ENCODE results near the gene MUSK. TPM values are rescaled to one million over a fixed set of nuclear protein-coding genes. Genes with fewer than 3 reads are reported as not detected.
A peak's percentile ranks its signal among the peaks of the same experiment; 100 is the strongest.

MUSK gene
- total and polyA plus RNA-seq, 2 donors (not counting 3 experiments of a cell fraction or from before 2014, with no cell fraction given) = 0.08 TPM; not detected in 1

DNA sequence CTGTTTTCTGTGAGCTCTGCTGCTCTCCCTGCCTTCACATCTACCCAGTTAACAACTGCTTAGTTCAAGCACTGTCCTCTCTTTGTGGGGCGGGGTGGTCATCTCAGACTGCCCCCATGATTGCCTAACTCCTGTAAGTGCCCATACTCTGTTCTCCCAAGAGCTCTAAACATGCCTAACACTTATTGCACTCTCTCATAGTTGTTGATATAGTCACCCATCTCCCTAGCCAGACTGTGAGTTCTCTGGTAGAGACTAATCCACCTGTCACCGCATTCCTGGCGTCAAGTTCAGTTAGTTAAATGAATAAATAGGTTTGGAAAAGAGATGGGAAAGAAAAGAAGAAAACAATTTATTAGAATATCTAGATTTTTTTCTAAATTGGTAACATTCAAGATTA is 18.3 kb upstream of the MUSK start:
- dilution Hi-C loops (cut with MboI; ENCODE audit: extremely low pct_ligation_motif_present, low sequenced_read_pairs) (no loop called here), intact Hi-C loops (cut with micrococcal nuclease) (loop anchor here (5.0 kb wide), 2 partner anchors 97 to 387 kb away; partner anchors contain the start of gene LPAR1)

More for the DNA sequence above, 18.3 kb upstream of the MUSK start:
- FAIRE-seq (no peak), DNase-seq (ENCODE audit: low read depth, low spot score) (no peak)
- no TSS peak for BruUV-seq (replicated peaks)
- Histone ChIP-seq H3K9ac (replicated peaks; ENCODE audit: extremely low read depth, insufficient read depth, low read length) (no peak overlapping the region), H3K27me3 (ENCODE audit: control insufficient read depth in 2 of 2, insufficient read depth in 2 of 2, low read length in 2 of 2) (no peaks in the 10 kb centered on the region), H3K79me2 (ENCODE audit: control insufficient read depth, insufficient read depth, low read length) (no peaks in the 10 kb centered on the region), H3K36me3 (ENCODE audit: control insufficient read depth in 2 of 2, extremely low read depth in 1 of 2, insufficient read depth in 2 of 2, low read length in 2 of 2) (no peaks in the 10 kb centered on the region), H4K20me1 (replicated peaks; ENCODE audit: control insufficient read depth, extremely low read depth, insufficient read depth, low read length) (no peaks in the 10 kb centered on the region), H3K27ac (ENCODE audit: insufficient read depth, low read depth, low read length) (peak overlapping the region; percentile 11), H3K4me2 (ENCODE audit: insufficient read depth, low read length) (no peak overlapping the region), H3K4me3 (replicated peaks in 1 of 3; ENCODE audit: insufficient read depth in 1 of 3, low read depth in 1 of 3, low read length in 3 of 3) (no peak overlapping the region), H2AFZ (ENCODE audit: low read depth, low read length) (no peak overlapping the region), H3K9me3 (replicated peaks; ENCODE audit: control insufficient read depth, insufficient read depth, low read length) (no peaks in the 10 kb centered on the region), H3K9me1 (replicated peaks; ENCODE audit: control insufficient read depth, extremely low read depth, insufficient read depth, low read length) (no peaks in the 10 kb centered on the region), H3K4me1 (ENCODE audit: control insufficient read depth, extremely low read depth, insufficient read depth, low read length) (peaks cover 6% of the 10 kb centered on the region)
- POLR2A ChIA-PET = no interaction called here
- TF ChIP-seq POLR2AphosphoS5 (IDR thresholded peaks at IDR 0.05; ENCODE audit: insufficient read depth, low read depth, low read length) = no peak
- TF ChIP-seq EZH2 (IDR thresholded peaks at IDR 0.05; ENCODE audit: borderline replicate concordance, low read depth, low read length, severe bottlenecking) = no peak
- TF ChIP-seq JUN (IDR thresholded peaks at IDR 0.05; ENCODE audit: borderline replicate concordance, insufficient read depth, insufficient read length, low read depth) = no peak
- no peak for TF ChIP-seq MYC (IDR thresholded peaks at IDR 0.05; ENCODE audit: low read depth, low read length)
- TF ChIP-seq FOS (IDR thresholded peaks at IDR 0.05; ENCODE audit: borderline replicate concordance, insufficient read depth, low read length) = no peak
- TF ChIP-seq MAX (IDR thresholded peaks at IDR 0.05; ENCODE audit: insufficient read depth, insufficient read length) = no peak
- no peak for TF ChIP-seq CTCF (IDR thresholded peaks at IDR 0.05; ENCODE audit: extremely low read depth in 1 of 2, insufficient read depth in 1 of 2, low read depth in 1 of 2, low read length in 2 of 2)
- no peak for TF ChIP-seq GATA2 (IDR thresholded peaks at IDR 0.05; ENCODE audit: insufficient read depth, insufficient read length, low read depth, low read length)
- no peak for TF ChIP-seq POLR2A (IDR thresholded peaks at IDR 0.05; ENCODE audit: low read depth, low read length)
- CTCF ChIA-PET = no interaction called here

All from endothelial cell of umbilical vein (primary cell).